GM06990 (cell line): ENCODE results near the gene POLL.

Source experiments
- DNase-seq: peaks from one replicate; pipeline ENCODE4 v3.0.0-alpha.2; 2011; ENCODE audit not compliant: insufficient read length; ENCODE audit errors: extremely low read depth
- H3K27me3 ChIP-seq: replicated peaks from 2 replicates; pipeline ENCODE4 v1.6.0; 2011; ENCODE audit warnings: low read length; ENCODE audit not compliant: control insufficient read depth, insufficient read depth
- H3K36me3 ChIP-seq: 2 replicates; pipeline ENCODE4 v1.5.1; 2011; ENCODE audit warnings: low read length; ENCODE audit not compliant: control insufficient read depth, insufficient read depth
- H3K4me3 ChIP-seq: replicated peaks from 2 replicates; pipeline ENCODE4 v1.5.1; 2011; ENCODE audit warnings: low read depth, mild to moderate bottlenecking, control low read depth, low read length
- CTCF ChIP-seq: IDR thresholded peaks from 2 replicates; pipeline ENCODE4 v1.5.1; 2011; ENCODE audit warnings: low read length, control low read depth, mild to moderate bottlenecking, inconsistent platforms; ENCODE audit not compliant: insufficient read depth, poor library complexity, severe bottlenecking

The POLL gene

GRCh38 chr10:101561068-101561915, 26.8 kb downstream of the POLL start:
- DNase-seq: no peak
- no peaks in the 10 kb centered on the region; the same call in none of the 2 replicates for H3K27me3 ChIP-seq
- no peaks in the 10 kb centered on the region for H3K36me3 ChIP-seq
- TF ChIP-seq CTCF: no peak
- H3K4me3 ChIP-seq: no peak overlapping the region

GRCh38 chr10:101560298-101561067, 27.6 kb downstream of the POLL start:
- Histone ChIP-seq H3K4me3 (no peak overlapping the region), H3K27me3 (no peaks in the 10 kb centered on the region; the same call in 1 of the 2 replicates), H3K36me3 (no peaks in the 10 kb centered on the region)
- DNase-seq: no peak
- TF ChIP-seq CTCF: no peak

GRCh38 chr10:101559596-101560297, 28.3 kb downstream of the POLL start:
- Histone ChIP-seq H3K27me3 (no peaks in the 10 kb centered on the region), H3K36me3 (no peaks in the 10 kb centered on the region), H3K4me3 (no peak overlapping the region)
- TF ChIP-seq CTCF: no peak
- DNase-seq: no peak

GRCh38 chr10:101558671-101559595, 29.1 kb downstream of the POLL start:
- no peak for TF ChIP-seq CTCF
- no peak overlapping the region for H3K4me3 ChIP-seq
- H3K36me3 ChIP-seq: no peaks in the 10 kb centered on the region
- no peak for DNase-seq
- H3K27me3 ChIP-seq: no peaks in the 10 kb centered on the region

GRCh38 chr10:101558204-101558603, 29.9 kb downstream of the POLL start:
- TF ChIP-seq CTCF: no peak
- Histone ChIP-seq H3K36me3 (no peaks in the 10 kb centered on the region), H3K4me3 (no peak overlapping the region), H3K27me3 (no peaks in the 10 kb centered on the region)
- no peak for DNase-seq
